ENCODE data around the gene SURF2. TPM values are rescaled to one million over a fixed set of nuclear protein-coding genes. Genes with fewer than 3 reads are reported as not detected.

SURF2 gene
- total and polyA plus RNA-seq, 9 of the 15 experiments (the other 6 are each of a cell fraction or from before 2014, with no cell fraction given): 5.5 to 82.5 (median 21.3) TPM

DNA sequence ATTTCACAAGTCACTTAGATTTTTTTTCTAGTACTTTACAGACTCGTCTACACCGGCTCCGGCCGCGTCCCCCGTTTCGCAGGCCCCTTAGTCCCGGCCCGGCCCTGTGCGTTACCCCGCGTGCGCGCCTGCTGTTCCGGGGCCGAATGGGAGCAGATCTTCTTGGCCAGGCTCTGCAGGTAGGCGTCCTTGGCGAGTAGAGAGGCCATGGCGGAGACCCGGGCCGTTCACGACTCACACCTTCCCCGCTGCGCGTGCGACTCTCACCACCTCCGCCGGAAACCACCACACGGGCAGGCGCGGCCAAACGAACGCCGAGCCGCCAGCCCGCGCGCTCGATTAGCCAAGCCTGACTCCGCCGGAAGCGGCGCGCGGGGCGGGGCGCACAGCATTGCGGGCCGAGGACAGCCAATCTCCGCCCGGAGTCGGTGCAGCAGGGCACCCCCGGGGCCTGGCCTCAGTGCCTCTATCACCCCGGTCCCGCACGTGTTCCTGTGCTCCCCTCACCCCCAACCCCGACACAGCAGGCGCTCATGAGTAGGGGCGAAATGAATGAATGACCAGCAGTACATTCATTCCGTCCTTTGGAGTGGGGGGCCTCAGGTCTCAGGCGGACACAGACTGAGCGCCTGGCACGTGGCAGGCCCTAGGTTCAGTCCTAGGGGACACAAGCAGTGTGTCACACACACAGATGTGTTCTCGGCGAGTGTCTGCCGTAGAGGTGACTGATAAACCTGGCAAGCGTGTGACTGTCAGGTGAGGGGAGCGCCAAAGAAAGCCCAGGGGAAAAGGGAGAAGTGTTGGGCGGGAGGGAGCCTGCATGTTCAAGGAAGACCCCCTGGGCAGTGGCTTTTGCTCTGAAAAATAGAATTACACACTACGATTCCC, 20.2 kb upstream of the SURF2 start, which contains the start of gene SURF6 (continued):
- peak; percentile 97 for TF ChIP-seq GABPA (tag; conservative IDR thresholded peaks at IDR 0.05; ENCODE audit: low read depth)
- TF ChIP-seq ZNF644 (tag; IDR thresholded peaks at IDR 0.05; ENCODE audit: low read depth): no peak
- TF ChIP-seq MAFG (tag; conservative IDR thresholded peaks at IDR 0.05): no peak
- peak; percentile 83; the same call in 1 of the 2 replicates for TF ChIP-seq PHF21A (IDR thresholded peaks at IDR 0.05; ENCODE audit: borderline replicate concordance, low read depth)
- TF ChIP-seq YY1 (IDR thresholded peaks at IDR 0.05; ENCODE audit: borderline replicate concordance in 1 of 3, control insufficient read depth in 1 of 3, extremely low read depth in 1 of 3, insufficient read depth in 3 of 3, insufficient read length in 1 of 3, insufficient replicate concordance in 2 of 3, low read depth in 1 of 3, low read length in 2 of 3): peak in 2 of 3 experiments; percentile 82 to 90
- TF ChIP-seq DLX4 (CRISPR knock-in tag; IDR thresholded peaks at IDR 0.05): no peak
- TF ChIP-seq ZHX1 (conservative IDR thresholded peaks at IDR 0.05; ENCODE audit: low read length): no peak
- TF ChIP-seq GMEB1 (CRISPR knock-in tag; IDR thresholded peaks at IDR 0.05): peak; percentile 85
- peak; percentile 93 for TF ChIP-seq RBBP5 (IDR thresholded peaks at IDR 0.05; ENCODE audit: borderline replicate concordance, insufficient read depth, low read length, poor library complexity, severe bottlenecking)
- TF ChIP-seq ZNF239 (CRISPR knock-in tag; IDR thresholded peaks at IDR 0.05): no peak
- TF ChIP-seq MIER1 (IDR thresholded peaks at IDR 0.05; ENCODE audit: low read depth): peak; percentile 52; the same call in 1 of the 2 replicates
- TF ChIP-seq ZNF324 (CRISPR knock-in tag; IDR thresholded peaks at IDR 0.05): no peak
- no peak for TF ChIP-seq ETS2 (tag; IDR thresholded peaks at IDR 0.05; ENCODE audit: borderline replicate concordance, poor library complexity, severe bottlenecking)
- no peak for TF ChIP-seq ZNF561 (CRISPR knock-in tag; conservative IDR thresholded peaks at IDR 0.05)
- TF ChIP-seq RBM14 (IDR thresholded peaks at IDR 0.05; ENCODE audit: borderline replicate concordance, insufficient read depth, low read depth, low read length): no peak
- no peak for TF ChIP-seq PHTF2 (CRISPR knock-in tag; IDR thresholded peaks at IDR 0.05)
- TF ChIP-seq, protein P1, sequence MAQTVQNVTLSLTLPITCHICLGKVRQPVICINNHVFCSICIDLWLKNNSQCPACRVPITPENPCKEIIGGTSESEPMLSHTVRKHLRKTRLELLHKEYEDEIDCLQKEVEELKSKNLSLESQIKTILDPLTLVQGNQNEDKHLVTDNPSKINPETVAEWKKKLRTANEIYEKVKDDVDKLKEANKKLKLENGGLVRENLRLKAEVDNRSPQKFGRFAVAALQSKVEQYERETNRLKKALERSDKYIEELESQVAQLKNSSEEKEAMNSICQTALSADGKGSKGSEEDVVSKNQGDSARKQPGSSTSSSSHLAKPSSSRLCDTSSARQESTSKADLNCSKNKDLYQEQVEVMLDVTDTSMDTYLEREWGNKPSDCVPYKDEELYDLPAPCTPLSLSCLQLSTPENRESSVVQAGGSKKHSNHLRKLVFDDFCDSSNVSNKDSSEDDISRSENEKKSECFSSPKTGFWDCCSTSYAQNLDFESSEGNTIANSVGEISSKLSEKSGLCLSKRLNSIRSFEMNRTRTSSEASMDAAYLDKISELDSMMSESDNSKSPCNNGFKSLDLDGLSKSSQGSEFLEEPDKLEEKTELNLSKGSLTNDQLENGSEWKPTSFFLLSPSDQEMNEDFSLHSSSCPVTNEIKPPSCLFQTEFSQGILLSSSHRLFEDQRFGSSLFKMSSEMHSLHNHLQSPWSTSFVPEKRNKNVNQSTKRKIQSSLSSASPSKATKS (CRISPR knock-in tag; IDR thresholded peaks at IDR 0.05): no peak
